GM12891 (cell line): ENCODE results near the gene TRIM66. TPM values are rescaled to one million over a fixed set of nuclear protein-coding genes. Genes with fewer than 3 reads are reported as not detected.

Experiments
- DNase-seq: peaks from one replicate; pipeline ENCODE4 v3.0.0; 2011; ENCODE audit warnings: low spot score; ENCODE audit not compliant: insufficient read length
- FAIRE-seq: peaks from 2 replicates; lab custom pipeline; 2011; peaks lifted over from hg19 to GRCh38; lab: Jason Lieb, UNC
- PAX5 ChIP-seq: IDR thresholded peaks from 2 replicates; pipeline ENCODE4 v1.6.1; 2011; ENCODE audit warnings: low read length, moderate library complexity, mild to moderate bottlenecking; ENCODE audit not compliant: insufficient read depth, severe bottlenecking
- POLR2A ChIP-seq: IDR thresholded peaks from 2 replicates; pipeline ENCODE4 v1.6.1; 2011; ENCODE audit warnings: low read depth, low read length, control low read depth
- POLR2AphosphoS5 ChIP-seq: IDR thresholded peaks from 2 replicates; pipeline ENCODE4 v1.6.1; 2011; ENCODE audit warnings: low read depth, low read length, control low read depth
- POU2F2 ChIP-seq: IDR thresholded peaks from 2 replicates; pipeline ENCODE4 v1.6.1; 2011; ENCODE audit warnings: low read depth, mild to moderate bottlenecking, control low read depth, low read length, moderate library complexity
- SPI1 ChIP-seq: IDR thresholded peaks from 2 replicates; pipeline ENCODE4 v1.6.1; 2011; ENCODE audit warnings: low read depth, low read length, control low read depth
- TAF1 ChIP-seq: IDR thresholded peaks from 2 replicates; pipeline ENCODE4 v1.6.1; 2011; ENCODE audit warnings: low read depth, low read length, control low read depth
- polyA plus RNA-seq: library from polyadenylated mRNA; unstranded; fragments of >200 nt; gene quantifications from one replicate; pipeline ENCODE4 v1.2.1, GENCODE V29; 2012; ENCODE audit warnings: low read depth, missing spikeins, inconsistent platforms; ENCODE audit not compliant: missing spikeins

Gene TRIM66, protein sequence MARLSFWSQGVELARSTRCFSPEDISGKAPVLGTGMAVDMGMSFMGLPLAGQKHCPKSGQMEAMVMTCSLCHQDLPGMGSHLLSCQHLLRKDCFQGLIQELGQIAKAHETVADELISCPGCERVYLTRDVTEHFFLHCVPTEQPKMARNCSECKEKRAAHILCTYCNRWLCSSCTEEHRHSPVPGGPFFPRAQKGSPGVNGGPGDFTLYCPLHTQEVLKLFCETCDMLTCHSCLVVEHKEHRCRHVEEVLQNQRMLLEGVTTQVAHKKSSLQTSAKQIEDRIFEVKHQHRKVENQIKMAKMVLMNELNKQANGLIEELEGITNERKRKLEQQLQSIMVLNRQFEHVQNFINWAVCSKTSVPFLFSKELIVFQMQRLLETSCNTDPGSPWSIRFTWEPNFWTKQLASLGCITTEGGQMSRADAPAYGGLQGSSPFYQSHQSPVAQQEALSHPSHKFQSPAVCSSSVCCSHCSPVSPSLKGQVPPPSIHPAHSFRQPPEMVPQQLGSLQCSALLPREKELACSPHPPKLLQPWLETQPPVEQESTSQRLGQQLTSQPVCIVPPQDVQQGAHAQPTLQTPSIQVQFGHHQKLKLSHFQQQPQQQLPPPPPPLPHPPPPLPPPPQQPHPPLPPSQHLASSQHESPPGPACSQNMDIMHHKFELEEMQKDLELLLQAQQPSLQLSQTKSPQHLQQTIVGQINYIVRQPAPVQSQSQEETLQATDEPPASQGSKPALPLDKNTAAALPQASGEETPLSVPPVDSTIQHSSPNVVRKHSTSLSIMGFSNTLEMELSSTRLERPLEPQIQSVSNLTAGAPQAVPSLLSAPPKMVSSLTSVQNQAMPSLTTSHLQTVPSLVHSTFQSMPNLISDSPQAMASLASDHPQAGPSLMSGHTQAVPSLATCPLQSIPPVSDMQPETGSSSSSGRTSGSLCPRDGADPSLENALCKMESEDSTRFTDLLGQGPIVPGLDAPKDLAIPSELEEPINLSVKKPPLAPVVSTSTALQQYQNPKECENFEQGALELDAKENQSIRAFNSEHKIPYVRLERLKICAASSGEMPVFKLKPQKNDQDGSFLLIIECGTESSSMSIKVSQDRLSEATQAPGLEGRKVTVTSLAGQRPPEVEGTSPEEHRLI (N-terminal part only)
- 8.3 TPM for polyA plus RNA-seq

DNA sequence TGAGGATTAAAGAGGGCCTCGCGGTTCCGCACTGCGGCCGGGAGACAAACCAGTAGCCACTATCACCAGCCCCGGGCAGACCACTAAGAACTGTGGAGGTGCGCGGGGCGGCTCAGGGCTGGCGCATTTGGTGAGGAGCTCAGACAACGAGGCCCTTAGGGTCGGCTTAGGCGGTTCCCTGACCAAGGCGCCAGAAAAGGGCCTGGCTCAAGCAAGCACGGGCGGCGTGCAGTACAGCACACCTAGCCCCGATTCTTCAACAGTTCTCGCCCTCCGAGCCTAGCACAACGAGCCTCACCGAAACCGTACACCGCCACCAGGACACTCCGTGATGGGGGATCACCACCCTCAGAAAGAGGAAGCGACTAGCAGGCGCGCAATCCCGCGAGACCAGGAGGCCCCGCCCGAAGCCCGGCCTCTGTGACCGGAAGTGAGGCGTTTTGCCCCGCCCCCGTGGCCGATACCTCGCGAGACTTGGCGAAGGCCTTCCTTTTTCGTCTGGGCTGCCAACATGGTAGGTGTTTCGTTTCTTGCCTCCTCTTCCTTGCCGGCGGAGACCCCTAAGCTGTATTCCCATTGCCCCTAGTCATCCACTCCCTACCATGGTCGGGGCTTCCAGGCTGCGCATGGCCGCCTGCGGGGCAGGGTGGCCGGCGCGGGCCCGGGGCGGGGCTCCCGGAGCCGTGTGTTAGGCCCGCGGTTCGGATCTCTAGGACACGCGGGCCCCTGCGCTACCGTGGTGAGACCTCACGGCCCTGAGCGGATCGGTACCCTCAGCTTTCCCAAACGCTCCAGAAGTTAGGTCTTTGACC, at the start of gene TRIM66, which contains the start of gene RPL27A:
TSS of gene TRIM66 (minus strand) at position 363 of the 812 bp plus-strand sequence. CDS start 10,391 bp downstream, outside the sequence.
TSS of gene RPL27A (plus strand) at position 490 of the 812 bp plus-strand sequence. CDS start at position 512, 22 bp downstream.
- TF ChIP-seq TAF1 = peak; percentile 97
- TF ChIP-seq POU2F2 = peak; percentile 91
- peak; percentile 99 for TF ChIP-seq POLR2A
- TF ChIP-seq PAX5 = no peak
- TF ChIP-seq POLR2AphosphoS5 = peak; percentile 99
- peak; percentile 98 for TF ChIP-seq SPI1
- DNase-seq (peak; percentile 79), FAIRE-seq (peak; percentile 94)

DNA sequence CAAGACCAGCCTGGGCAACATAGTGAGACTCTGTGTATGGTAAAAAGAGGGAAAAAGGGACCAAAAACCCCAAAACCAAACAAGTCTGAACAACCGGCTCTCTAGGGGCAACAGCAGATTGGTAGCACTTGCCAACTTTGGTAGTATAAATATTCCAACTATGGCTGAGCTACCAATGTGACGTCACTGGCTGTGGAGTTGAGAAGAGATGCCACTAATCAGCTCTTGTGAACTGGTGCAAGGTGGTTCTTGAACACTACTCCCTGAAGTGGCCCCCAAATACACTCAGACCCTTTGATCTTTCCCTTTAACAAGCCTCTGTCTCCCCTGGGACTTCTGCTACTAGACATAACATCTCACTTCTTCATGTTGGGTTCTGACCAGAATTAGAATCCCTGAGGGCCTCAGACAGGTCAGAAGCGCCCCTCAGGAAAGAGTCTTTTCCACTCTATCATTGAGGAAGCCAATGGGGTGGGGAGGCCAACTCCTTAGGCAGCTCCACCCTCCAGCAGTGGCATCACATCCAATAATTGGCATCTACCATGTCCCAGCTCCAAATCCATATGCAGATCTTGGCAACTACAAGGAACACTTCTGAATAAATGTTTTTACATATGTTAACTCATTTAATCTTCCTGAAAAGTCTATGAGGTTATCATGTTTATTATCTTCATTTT, 49.3 kb upstream of the TRIM66 start:
- no peak for DNase-seq
- TF ChIP-seq TAF1 (no peak), POLR2AphosphoS5 (no peak), SPI1 (no peak), PAX5 (no peak), POU2F2 (no peak), POLR2A (no peak)
- peak; percentile 62 for FAIRE-seq

DNA sequence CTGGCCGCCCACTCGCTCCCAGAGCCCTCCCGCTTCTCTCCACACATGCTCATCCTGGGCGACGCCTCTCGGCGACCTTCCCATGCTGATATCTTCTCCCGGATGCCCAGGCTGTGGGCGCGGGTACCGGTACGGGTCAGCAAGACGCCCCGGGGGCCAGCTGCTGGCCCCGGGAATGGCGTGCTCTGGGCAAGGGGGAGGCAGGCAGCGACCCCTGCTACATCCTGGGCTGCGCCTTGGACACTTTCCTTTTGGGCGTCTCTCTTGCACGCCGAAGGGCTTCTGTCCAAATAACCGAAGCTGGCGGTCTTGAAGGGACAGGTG, 48.2 kb upstream of the TRIM66 start:
- no peak for FAIRE-seq
- TF ChIP-seq POU2F2 (no peak), TAF1 (no peak), POLR2AphosphoS5 (no peak), PAX5 (no peak), POLR2A (no peak), SPI1 (no peak)
- DNase-seq = no peak

DNA sequence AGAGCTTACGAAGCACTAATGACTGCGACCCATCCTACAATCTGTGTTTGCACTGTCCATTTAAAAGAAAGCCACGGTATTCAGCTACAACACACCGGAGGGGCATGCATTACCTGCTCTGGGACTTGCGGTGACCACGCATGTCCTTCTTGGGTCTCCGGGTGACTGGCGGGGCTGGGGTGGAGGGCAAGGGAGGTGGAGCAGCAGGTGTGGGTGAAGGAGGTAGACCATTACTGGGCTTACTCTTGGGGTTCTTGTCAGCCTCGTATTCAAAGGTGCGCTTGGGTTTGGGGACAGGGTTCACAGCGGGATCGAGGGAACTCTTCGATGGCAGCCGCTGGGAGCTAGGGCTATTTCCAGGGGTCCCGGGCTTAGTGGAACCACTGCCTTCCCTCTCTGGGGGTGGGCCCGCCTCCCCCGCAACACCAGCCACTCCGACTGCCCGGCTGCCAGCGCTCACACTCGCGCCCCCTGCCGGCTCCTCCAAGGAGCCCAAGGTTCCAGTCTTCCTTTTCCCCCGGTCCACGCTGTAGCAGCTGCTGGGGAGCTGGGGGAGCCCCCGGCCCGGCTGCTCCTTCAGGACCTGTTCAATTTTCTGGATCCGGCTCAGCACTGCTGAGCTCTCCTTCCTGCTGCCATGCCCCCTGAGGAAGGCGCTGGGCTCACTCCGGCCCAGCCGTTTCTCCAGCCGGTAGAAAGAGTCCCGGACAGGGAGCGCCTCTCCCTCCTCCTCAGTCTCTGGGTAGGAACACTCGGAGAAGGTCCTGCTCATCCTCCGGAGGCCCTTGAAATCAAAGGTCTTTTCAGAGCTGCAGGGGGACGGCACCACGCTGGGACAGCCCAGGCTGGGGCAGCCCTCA, 47.6 kb upstream of the TRIM66 start:
- no peak for TF ChIP-seq PAX5
- TF ChIP-seq TAF1 = no peak
- TF ChIP-seq POLR2A = no peak
- TF ChIP-seq POU2F2 = no peak
- no peak for TF ChIP-seq POLR2AphosphoS5
- no peak for TF ChIP-seq SPI1
- FAIRE-seq (no peak), DNase-seq (no peak)

DNA sequence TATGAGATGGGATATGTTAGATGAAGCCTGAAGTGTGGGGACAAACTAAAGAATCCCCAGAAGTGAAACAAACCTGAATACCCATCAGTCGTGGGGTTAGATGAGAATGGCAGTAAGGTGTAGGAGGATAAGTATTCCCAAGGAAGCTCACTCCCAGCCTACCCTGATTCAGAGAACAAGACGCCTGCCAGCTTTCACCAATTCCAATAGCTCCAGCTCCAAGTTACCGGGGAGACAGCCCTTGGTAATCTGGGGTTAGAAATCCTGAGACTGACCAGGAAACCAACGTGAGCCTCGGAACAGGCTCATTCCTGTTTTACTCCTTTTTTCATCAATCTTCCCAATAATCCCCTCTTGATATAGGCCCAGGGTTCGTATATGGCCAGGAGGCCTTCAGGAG, 46.6 kb upstream of the TRIM66 start:
- DNase-seq = no peak
- TF ChIP-seq PAX5 (no peak), TAF1 (no peak), POU2F2 (no peak), POLR2AphosphoS5 (no peak), POLR2A (no peak), SPI1 (no peak)
- no peak for FAIRE-seq

DNA sequence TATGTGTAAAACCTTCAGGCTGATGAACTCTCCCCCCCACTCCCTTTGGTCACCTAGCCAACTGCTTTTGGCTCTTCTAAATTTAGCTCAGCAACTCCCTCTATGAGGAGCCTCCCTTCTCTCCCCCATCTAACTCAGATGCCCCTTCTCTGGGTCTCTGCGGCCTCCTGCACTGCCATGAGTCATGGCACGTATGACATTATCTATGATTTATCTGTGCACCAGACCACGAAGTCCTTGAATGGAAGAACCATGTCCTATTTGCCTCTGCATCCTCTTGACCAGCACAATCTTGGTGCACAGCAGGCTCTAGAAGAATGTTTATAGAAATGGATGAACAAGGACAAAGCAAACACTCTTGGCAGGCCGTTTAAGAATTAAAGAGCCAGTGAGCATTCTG, 46.1 kb upstream of the TRIM66 start:
- no peak for DNase-seq
- FAIRE-seq = no peak
- TF ChIP-seq TAF1 (no peak), SPI1 (no peak), POU2F2 (no peak), POLR2A (no peak), PAX5 (no peak), POLR2AphosphoS5 (no peak)

DNA sequence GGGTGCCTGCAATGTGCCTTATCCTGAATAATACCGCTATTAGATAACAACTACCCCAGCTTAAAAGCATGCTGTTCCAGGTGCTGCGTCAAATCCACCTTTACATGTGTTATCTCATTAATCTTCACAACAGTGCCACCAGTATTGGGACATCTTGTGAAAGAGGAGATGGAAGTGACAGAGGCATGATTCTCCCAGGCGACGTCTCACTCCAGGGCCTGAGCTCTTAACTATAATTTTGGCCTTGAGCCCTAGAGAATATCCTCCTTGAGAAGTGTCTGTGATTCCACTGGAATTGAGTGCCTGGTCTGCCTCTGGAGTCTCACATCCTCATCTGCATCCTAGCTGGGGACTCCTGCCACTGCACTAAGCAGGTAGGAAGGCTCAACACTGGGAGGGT, 43.9 kb upstream of the TRIM66 start:
- no peak for FAIRE-seq
- TF ChIP-seq POLR2A = no peak
- TF ChIP-seq SPI1 = no peak
- no peak for TF ChIP-seq PAX5
- no peak for TF ChIP-seq TAF1
- TF ChIP-seq POLR2AphosphoS5 = no peak

More for the DNA sequence above, 43.9 kb upstream of the TRIM66 start:
- DNase-seq = no peak
